Left lung (tissue), 10 donors: ENCODE measurements around the gene VWC2. TPM values are rescaled to one million over a fixed set of nuclear protein-coding genes. Genes with fewer than 3 reads are reported as not detected.

Source experiments
- ATAC-seq: fragments of 200-7000 bp; cut with Tn5 transposase; one replicate; pipeline ENCODE4 v1.9.1; 2020; ENCODE audit warnings: moderate library complexity
- DNase-seq, 4 donors: peaks; one replicate each; pipeline ENCODE4 v3.0.0-alpha.2; 2013 to 2020
- H3K27ac ChIP-seq, 2 donors: fragments of 200-600 bp; sonication (generic) in 1 of 2; one replicate each; pipeline versions ENCODE4 v1.5.0 to v1.8.0; 2020 to 2021
- H3K27me3 ChIP-seq, 2 donors: fragments of 200-600 bp; sonication (generic) in 1 of 2; one replicate each; pipeline versions ENCODE4 v1.5.0 to v1.8.0; 2020 to 2021
- H3K36me3 ChIP-seq, 2 donors: fragments of 200-600 bp; sonication (generic) in 1 of 2; one replicate each; pipeline versions ENCODE4 v1.5.0 to v1.8.0; 2020 to 2021
- H3K4me1 ChIP-seq, 2 donors: fragments of 200-600 bp; one replicate each; pipeline ENCODE4 v1.8.0; 2021
- H3K4me3 ChIP-seq, 2 donors: fragments of 200-600 bp; sonication (generic) in 1 of 2; one replicate each; pipeline versions ENCODE4 v1.5.0 to v1.8.0; 2020 to 2021; ENCODE audit warnings: mild to moderate bottlenecking in 1 of 2
- H3K9me3 ChIP-seq, 2 donors: fragments of 200-600 bp; sonication (generic) in 1 of 2; one replicate each; pipeline versions ENCODE4 v1.5.0 to v1.8.0; 2020 to 2021
- CTCF ChIP-seq, 2 donors: fragments of 200-600 bp; sonication (generic) in 1 of 2; IDR thresholded peaks; one replicate each; pipeline versions ENCODE4 v1.5.0 to v1.8.0; 2021; ENCODE audit warnings: antibody characterized with exemption in 2 of 2
- intact Hi-C, 2 donors: fragments of 100-400 bp; cut with DNase I; formaldehyde crosslinking; loops; one replicate each; pipeline versions ENCODE4 v1.11.2 to v1.14.2; 2022
- polyA plus RNA-seq, 6 donors: library from polyadenylated mRNA; unstranded; fragments of 120-200 nt; gene quantifications; one replicate each; pipeline ENCODE4 v1.2.1, GENCODE V29; 2013; ENCODE audit not compliant: insufficient read length in 6 of 6
- total RNA-seq, 2 donors: library from RNA; stranded (reverse); fragmentation: NEBNext Ultra II Directional; extraction: Animal tissue kit (Norgen Biotek cat#: 25700); gene quantifications; one replicate each; pipeline ENCODE4 v1.2.1, GENCODE V29; 2021
- donor health status: DM: no; HTN: yes; CAD: no.
- donor health status: DM: no; HTN: no; CAD: no.

The VWC2 gene
- total and polyA plus RNA-seq, 8 donors: 0.01 to 0.10 (median 0.02) TPM; not detected in 1

- Histone ChIP-seq H3K4me3 (no peak overlapping the region), H3K27me3 (no peaks in the 10 kb centered on the region), H3K36me3 (no peaks in the 10 kb centered on the region), H3K27ac (no peak overlapping the region), H3K9me3 (no peaks in the 10 kb centered on the region), H3K4me1 (no peaks in the 10 kb centered on the region)
- no peak for TF ChIP-seq CTCF (IDR thresholded peaks at IDR 0.05)
- intact Hi-C loops: no loop called here
- ATAC-seq (no peak), DNase-seq (no peak)
Observed at GRCh38 chr7:49860293-49860692, 86.9 kb downstream of the VWC2 start.

- Histone ChIP-seq H3K4me1 (no peaks in the 10 kb centered on the region), H3K9me3 (peaks cover 0 to 4% of the 10 kb centered on the region in 2 donors), H3K27me3 (no peaks in the 10 kb centered on the region), H3K4me3 (no peak overlapping the region), H3K36me3 (no peaks in the 10 kb centered on the region), H3K27ac (no peak overlapping the region)
- intact Hi-C loops: no loop called here
- no peak for ATAC-seq
- DNase-seq: no peak
- no peak for TF ChIP-seq CTCF (IDR thresholded peaks at IDR 0.05)
Observed at GRCh38 chr7:49866076-49866735, 92.8 kb downstream of the VWC2 start.

- DNase-seq (no peak), ATAC-seq (no peak)
- no peaks in the 10 kb centered on the region for H3K36me3 ChIP-seq
- H3K9me3 ChIP-seq: peaks cover 0 to 4% of the 10 kb centered on the region in 2 donors
- TF ChIP-seq CTCF (IDR thresholded peaks at IDR 0.05): no peak
- intact Hi-C loops: no loop called here
- H3K27ac ChIP-seq: no peak overlapping the region
- no peak overlapping the region for H3K4me3 ChIP-seq
- H3K4me1 ChIP-seq: no peaks in the 10 kb centered on the region
- no peaks in the 10 kb centered on the region for H3K27me3 ChIP-seq
Observed at GRCh38 chr7:49866910-49867309, 93.5 kb downstream of the VWC2 start.

GRCh38 chr7:49873420-49873819, 100.0 kb downstream of the VWC2 start:
- Histone ChIP-seq H3K9me3 (peaks cover 0 to 4% of the 10 kb centered on the region in 2 donors), H3K27me3 (no peaks in the 10 kb centered on the region), H3K4me1 (no peaks in the 10 kb centered on the region), H3K36me3 (no peaks in the 10 kb centered on the region), H3K27ac (no peak overlapping the region), H3K4me3 (no peak overlapping the region)
- ATAC-seq (no peak), DNase-seq (no peak)
- intact Hi-C loops: no loop called here
- no peak for TF ChIP-seq CTCF (IDR thresholded peaks at IDR 0.05)

- Histone ChIP-seq H3K4me3 (no peak overlapping the region), H3K4me1 (no peaks in the 10 kb centered on the region), H3K27ac (no peak overlapping the region), H3K36me3 (no peaks in the 10 kb centered on the region), H3K9me3 (peaks cover 0 to 4% of the 10 kb centered on the region in 2 donors), H3K27me3 (no peaks in the 10 kb centered on the region)
- intact Hi-C loops: no loop called here
- DNase-seq (no peak), ATAC-seq (no peak)
- TF ChIP-seq CTCF (IDR thresholded peaks at IDR 0.05): no peak
Observed at GRCh38 chr7:49875336-49875735, 101.9 kb downstream of the VWC2 start.
